Left lobe of liver (tissue), 2 donors: ENCODE data around the gene SUCLG1. TPM values are rescaled to one million over a fixed set of nuclear protein-coding genes. Genes with fewer than 3 reads are reported as not detected.
"Not testable (repeated sequence)": the region's sequence is repeated elsewhere in the genome, so short reads cannot be mapped to it uniquely, and the experiment has no call there.

ENCODE experiments used
- ATAC-seq: fragments of 200-7000 bp; cut with Tn5 transposase; one replicate; pipeline ENCODE4 v1.9.1; 2020; ENCODE audit warnings: mild to moderate bottlenecking, moderate library complexity
- DNase-seq: peaks from one replicate; pipeline ENCODE4 v3.0.0-alpha.2; 2020; ENCODE audit warnings: low spot score
- total RNA-seq: library from RNA; stranded (reverse); gene quantifications from one replicate; pipeline ENCODE4 v1.2.1, GENCODE V29; 2021
- donor health status: DM: no; HTN: no; CAD: no; lungs with moderate emphysema.
- donor health status: DM: no; HTN: yes; CAD: no.

SUCLG1 gene
- total RNA-seq, 1 donor from 2014 or later = 82.0 TPM

DNA sequence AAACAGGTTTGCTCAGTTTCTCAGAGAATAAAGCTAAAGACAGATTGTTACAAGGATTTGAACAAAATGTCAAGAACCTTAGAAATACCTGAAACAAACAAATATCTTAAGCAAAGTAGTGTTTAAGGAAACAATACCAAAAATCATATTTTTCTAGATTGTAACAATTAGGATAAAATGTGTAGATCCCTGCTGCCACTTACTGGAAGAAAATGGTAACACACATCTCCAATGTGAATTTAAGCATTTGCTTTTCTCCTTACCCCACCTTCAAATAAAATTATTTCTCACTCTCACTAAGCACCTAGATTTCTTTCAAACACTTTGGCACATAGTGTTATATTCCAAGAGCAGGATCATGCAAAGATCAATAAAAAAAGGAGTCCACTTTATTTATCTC is 34.9 kb downstream of the SUCLG1 start:
- DNase-seq = no peak
- no peak for ATAC-seq

DNA sequence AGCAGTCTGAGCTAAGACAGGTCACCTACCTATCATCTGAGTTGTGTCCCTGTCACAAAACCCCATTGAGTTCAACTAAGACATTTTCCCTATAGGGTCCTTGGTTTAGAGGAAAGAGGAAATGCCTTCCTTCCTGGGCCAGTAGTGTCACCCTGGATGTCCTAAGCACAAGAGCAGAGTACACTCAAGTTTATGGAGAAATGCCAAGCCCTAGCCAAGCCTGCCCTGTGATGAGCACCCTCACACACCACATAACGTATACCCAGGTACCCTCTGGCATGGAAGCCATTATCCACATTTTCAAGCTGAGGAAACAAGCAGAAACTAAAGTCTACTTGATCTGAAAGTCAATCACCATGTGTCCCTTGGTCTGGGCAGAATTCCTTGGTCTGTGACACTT is 37.3 kb downstream of the SUCLG1 start:
- ATAC-seq (peak; percentile 82), DNase-seq (no peak)

- DNase-seq (no peak), ATAC-seq (peak; percentile 23)
Measured at GRCh38 chr2:84421197-84421596, 37.9 kb downstream of the SUCLG1 start.

- DNase-seq (no peak), ATAC-seq (no peak)
Measured at GRCh38 chr2:84417453-84418145, 41.5 kb downstream of the SUCLG1 start.

- no peak for DNase-seq
- no peak for ATAC-seq
Measured at GRCh38 chr2:84409531-84409930, 49.5 kb downstream of the SUCLG1 start.

DNA sequence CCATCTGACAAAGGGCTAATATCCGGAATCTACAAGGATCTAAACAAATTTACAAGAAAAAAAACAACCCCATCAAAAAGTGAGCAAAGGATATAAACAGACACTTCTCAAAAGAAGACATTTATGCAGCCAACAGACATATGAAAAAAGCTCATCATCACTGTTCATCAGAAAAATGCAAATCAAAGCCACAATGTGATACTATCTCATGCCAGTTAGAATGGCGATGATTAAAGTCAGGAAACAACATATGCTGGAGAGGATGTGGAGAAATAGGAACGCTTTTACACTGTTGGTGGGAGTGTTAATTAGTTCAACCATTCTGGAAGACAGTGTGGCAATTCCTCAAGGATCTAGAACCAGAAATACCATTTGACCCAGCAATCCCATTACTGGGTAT is 57.0 kb downstream of the SUCLG1 start:
- not testable (repeated sequence) for ATAC-seq, DNase-seq

GRCh38 chr2:84399839-84400238 is 59.2 kb downstream of the SUCLG1 start:
- ATAC-seq, DNase-seq: not testable (repeated sequence)

- no peak for ATAC-seq
Measured at GRCh38 chr2:84395820-84396219, 63.3 kb downstream of the SUCLG1 start.

DNA sequence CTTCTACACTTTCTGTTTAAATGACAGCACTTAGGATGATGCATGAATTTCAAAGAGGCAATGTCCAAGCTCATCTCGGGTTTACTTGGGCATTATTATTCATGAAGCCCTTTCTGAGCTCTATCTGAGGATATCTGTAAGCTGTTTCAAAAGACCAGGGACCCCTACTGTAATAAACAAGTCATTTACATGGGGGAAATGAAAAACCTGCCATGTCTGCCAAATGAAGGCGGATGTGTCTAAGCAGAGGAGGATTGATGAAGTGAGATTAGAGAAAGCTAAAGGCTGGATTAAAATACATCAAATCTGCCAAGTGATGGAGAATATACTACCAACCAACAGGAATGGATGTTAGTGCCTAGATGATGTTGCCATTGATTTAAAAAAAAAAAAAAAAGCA is 64.5 kb downstream of the SUCLG1 start:
- DNase-seq (no peak), ATAC-seq (no peak)

More at GRCh38 chr2:84395820-84396219, 63.3 kb downstream of the SUCLG1 start:
- DNase-seq = no peak

GRCh38 chr2:84393829-84394228 is 65.3 kb downstream of the SUCLG1 start:
- DNase-seq (no peak), ATAC-seq (no peak)

DNA sequence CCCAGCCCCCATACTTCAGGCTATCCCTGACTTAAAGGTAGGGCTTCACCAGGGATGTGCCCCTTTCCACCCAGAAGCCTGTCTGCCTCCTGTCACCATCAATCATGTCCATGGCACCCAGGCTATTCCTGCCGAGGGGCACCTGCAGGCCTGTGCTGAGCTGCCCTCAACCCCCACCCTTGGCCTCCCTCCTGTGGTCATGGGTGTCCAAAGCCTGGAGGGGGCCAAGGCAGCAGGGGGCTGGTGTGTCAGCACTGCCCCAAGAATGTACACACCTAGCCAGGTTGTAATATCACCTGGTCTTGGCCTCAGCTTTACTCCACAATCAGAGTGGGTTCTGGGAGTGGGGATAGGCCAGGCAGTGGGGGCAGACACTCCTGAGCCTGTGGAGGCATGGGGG is 69.3 kb downstream of the SUCLG1 start:
- ATAC-seq = no peak
- no peak for DNase-seq

DNA sequence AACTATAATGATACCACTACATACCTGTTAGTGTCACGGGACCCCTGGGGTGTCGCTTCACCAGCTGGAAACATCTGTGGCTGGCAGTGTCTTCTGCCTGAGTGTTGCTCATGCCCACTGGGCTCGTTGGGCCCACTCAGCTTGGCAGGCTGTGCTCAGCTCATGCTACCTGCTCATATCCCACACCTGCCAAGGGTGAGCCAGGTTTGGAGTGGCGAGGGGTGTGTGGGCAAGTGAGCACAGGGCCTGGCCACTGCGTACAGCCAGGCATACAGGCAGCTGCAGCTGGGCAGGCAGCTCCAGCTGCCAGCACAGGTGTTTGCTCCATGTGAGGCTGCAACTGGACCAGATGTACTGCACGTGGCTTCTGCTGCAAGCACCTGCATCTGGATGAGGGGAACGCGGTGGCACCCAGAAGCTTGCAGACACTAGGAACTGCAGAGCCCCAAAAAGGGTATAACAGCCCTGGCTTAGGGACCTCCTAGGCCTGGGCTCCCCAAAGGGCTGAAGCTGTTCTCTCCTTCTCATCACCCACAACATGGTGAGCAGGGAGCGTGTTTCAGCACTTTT is 70.1 kb downstream of the SUCLG1 start:
- DNase-seq (no peak), ATAC-seq (no peak)

DNA sequence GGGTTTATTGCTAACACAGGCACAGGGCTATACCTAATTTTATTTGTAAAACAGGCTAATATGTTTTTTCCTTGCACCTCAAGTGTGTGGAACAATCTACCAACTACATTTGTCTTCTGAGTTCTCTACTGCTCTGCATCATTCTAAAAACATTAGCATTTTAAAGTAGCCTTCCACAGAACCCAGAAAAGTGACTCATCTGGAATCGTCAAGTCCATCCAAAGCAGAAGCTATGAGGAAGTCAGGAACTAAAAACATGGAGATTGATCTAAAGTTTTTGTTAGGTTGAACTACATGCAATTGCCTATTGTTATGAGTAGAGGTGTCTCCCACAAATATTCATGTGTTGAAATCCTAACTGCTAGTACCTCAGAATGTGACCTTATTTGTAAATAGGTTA is 70.9 kb downstream of the SUCLG1 start:
- DNase-seq = no peak
- ATAC-seq = no peak

DNA sequence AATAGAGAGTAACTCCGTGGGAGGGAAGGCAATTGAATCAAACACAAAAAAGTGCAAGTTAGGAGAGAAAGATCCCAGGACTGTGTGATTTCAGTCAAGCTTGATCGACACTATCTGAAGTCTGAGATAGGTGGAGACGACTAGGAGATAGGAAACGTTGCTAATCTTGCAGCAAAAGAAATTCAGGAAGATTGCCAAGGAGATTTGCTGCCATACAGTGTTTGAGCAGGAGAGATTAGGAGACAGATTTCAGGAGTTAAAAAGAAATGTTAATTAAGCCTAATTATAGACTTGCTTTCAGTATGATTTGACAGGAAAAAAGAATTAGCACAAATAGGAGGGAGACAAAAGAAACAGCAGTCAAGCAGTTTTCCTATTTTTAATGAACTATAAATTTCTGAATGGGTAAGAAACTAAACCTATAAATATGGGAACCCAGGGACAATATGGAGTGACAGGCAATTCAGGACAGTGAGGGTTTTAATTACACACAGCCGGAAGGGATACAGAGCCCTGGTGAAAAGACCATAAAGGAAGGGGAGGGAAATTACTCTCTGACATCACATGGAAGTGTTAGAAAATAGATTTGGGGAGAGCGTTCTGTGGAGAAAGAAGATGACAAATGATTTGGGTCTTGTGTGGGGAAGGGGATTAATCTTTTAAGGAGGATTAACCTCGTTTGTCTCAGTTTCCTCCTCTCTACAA is 72.6 kb downstream of the SUCLG1 start:
- no peak for ATAC-seq
- DNase-seq = no peak

GRCh38 chr2:84383271-84383670 is 75.8 kb downstream of the SUCLG1 start:
- DNase-seq (no peak), ATAC-seq (no peak)

- no peak for DNase-seq
- ATAC-seq = no peak
Measured at GRCh38 chr2:84380875-84381274, 78.2 kb downstream of the SUCLG1 start.

- DNase-seq (no peak), ATAC-seq (no peak)
Measured at GRCh38 chr2:84378960-84379359, 80.1 kb downstream of the SUCLG1 start.

DNA sequence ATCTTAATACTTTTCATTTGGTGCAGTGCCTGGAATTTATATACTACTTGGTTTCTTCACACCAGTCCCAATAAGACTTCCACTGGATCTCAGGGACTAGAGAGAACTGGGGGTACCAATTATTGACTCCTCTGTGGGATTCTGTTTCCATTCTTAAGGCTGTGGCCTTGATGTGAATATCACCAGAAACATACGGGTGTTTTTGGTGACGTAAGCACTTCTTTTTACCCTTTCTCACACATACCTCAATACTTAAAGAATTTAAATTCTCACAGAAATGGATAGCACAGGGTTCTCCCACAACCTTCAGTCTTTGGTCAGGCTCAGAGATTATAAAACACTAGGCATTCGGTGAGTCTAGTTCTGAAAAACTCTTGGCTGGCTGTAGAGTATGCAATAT is 84.1 kb downstream of the SUCLG1 start:
- no peak for DNase-seq
- ATAC-seq = no peak

DNA sequence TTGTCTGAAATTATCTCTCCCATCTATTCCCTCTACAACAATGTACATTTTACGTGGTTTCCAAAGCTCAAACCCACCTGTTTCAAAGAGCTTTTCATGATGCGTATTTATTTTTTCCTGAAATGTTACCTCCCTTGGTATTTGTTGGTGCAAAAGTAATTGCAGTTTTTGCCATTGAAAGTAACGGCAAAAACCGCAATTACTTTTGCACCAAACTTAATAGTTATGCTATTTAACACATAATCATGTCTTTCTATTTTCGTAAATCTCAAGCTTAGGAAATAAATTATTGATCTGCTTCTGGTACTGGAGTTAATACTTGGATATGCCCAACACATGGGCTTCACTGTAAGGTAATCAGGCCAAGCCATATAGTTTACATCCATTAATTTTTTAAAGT is 85.2 kb downstream of the SUCLG1 start:
- DNase-seq (no peak), ATAC-seq (no peak)
